GM23248 (cell line): ENCODE measurements around the gene WDR6.

Experiments
- EZH2 ChIP-seq: fragments of 200-600 bp; sonication (generic); IDR thresholded peaks from 2 replicates; pipeline ENCODE4 v1.6.1; 2018; ENCODE audit warnings: antibody characterized with exemption, mild to moderate bottlenecking; ENCODE audit not compliant: insufficient read depth, poor library complexity, severe bottlenecking
- EZH2phosphoT487 ChIP-seq: fragments of 200-600 bp; sonication (generic); IDR thresholded peaks from 2 replicates; pipeline ENCODE4 v1.6.1; 2018; ENCODE audit warnings: antibody characterized with exemption, moderate library complexity, mild to moderate bottlenecking, low read depth; ENCODE audit not compliant: insufficient read depth

GRCh38 chr3:48990636-48991469 lies 16.3 kb upstream of the WDR6 start:
- TF ChIP-seq EZH2 (no peak), EZH2phosphoT487 (no peak)
